Measurements from ENCODE around the gene PABPN1L. TPM values are rescaled to one million over a fixed set of nuclear protein-coding genes. Genes with fewer than 3 reads are reported as not detected.

PABPN1L gene
- total RNA-seq, 1 experiment from 2014 or later = not detected

DNA sequence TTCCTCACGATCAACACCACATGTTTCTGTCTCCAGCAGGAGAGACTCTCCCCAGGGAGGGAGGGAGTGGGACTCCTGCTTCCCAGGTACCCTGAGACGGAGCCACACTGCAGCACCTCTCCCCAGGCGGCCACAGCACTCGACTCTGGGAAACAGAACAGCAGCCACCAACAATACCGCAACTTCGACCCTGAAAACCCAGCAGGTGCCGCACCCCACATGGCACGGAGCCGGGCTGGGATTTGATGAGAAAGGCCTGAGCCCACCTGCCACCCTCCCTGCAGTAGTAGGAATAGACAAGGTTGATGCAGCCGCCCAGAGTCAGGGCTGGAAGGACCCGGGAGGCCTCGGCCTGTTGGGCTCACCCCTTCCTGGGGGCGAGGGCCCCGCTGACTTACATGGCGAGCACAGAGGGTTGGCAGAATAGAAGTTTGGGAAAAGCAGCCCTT lies 24.1 kb downstream of the PABPN1L start:
- no peak overlapping the region for H2AFZ ChIP-seq (ENCODE audit: low read length)
- no peaks in the 10 kb centered on the region for H3K9me2 ChIP-seq (replicated peaks; ENCODE audit: insufficient read depth, low read length)
- no peak overlapping the region for H3K9ac ChIP-seq (ENCODE audit: low read length)
- no peak for DNase-seq
- no peaks in the 10 kb centered on the region for H3K36me3 ChIP-seq (ENCODE audit: insufficient read depth, low read length)
- no peaks in the 10 kb centered on the region for H3K79me2 ChIP-seq (ENCODE audit: low read length)
- H3K4me1 ChIP-seq (ENCODE audit: low read length) = peaks cover 12% of the 10 kb centered on the region
- no peaks in the 10 kb centered on the region for H4K20me1 ChIP-seq (ENCODE audit: insufficient read depth, low read depth, low read length)
- no peak overlapping the region for H3K4me3 ChIP-seq (ENCODE audit: low read length)
- H3K27ac ChIP-seq (ENCODE audit: low read length) = no peak overlapping the region
- no peaks in the 10 kb centered on the region for H3K27me3 ChIP-seq (ENCODE audit: low read length)
- no peaks in the 10 kb centered on the region for H3K9me3 ChIP-seq (ENCODE audit: low read length)
- no peak overlapping the region for H3K4me2 ChIP-seq (ENCODE audit: low read depth, low read length, poor library complexity, severe bottlenecking)

DNA sequence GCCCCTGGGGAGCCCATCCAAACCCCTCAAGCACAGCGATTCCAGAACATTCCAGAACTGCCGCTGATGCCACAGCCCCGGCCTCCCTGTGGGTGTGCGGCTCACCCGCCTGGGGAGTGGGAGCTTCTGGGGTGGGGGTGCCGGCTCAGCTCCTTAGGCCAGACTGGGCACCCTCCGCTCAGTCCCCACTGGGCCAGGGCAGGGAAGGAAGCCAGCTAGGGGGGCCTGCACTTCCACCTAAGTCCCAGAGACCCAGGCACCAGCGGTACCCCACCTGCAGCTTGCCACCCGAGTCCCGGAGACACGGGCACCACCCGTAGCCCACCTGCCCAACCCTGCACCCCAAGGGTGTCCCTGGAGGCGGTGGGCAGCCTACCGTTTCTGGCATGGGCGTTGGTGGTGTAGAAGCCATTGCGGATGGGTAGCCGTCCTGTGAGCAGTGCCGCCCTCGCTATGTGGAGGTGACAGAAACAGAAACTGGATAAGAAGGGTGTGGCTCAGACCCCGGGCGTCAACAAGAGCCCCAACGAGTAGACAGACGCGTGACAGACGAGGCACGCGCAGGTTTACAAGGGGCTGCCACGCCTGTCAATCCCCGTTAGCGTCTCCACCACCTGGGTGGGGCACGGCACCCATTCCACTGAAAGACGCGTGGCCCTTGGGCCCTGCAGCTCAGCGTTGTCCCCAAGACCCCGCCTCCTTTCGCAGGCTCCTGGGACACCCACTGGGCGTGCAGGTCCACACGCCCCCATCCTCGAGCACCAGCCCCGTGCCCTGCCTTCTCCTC lies 24.7 kb downstream of the PABPN1L start:
- DNase-seq = no peak
- Histone ChIP-seq H3K36me3 (ENCODE audit: insufficient read depth, low read length) (no peaks in the 10 kb centered on the region), H3K27ac (ENCODE audit: low read length) (no peak overlapping the region), H3K4me1 (ENCODE audit: low read length) (peaks cover 12% of the 10 kb centered on the region), H3K4me3 (ENCODE audit: low read length) (no peak overlapping the region), H3K9me3 (ENCODE audit: low read length) (no peaks in the 10 kb centered on the region), H4K20me1 (ENCODE audit: insufficient read depth, low read depth, low read length) (no peaks in the 10 kb centered on the region), H3K9me2 (replicated peaks; ENCODE audit: insufficient read depth, low read length) (no peaks in the 10 kb centered on the region), H3K9ac (ENCODE audit: low read length) (no peak overlapping the region), H3K79me2 (ENCODE audit: low read length) (no peaks in the 10 kb centered on the region), H3K4me2 (ENCODE audit: low read depth, low read length, poor library complexity, severe bottlenecking) (no peak overlapping the region), H3K27me3 (ENCODE audit: low read length) (no peaks in the 10 kb centered on the region), H2AFZ (ENCODE audit: low read length) (no peak overlapping the region)

DNA sequence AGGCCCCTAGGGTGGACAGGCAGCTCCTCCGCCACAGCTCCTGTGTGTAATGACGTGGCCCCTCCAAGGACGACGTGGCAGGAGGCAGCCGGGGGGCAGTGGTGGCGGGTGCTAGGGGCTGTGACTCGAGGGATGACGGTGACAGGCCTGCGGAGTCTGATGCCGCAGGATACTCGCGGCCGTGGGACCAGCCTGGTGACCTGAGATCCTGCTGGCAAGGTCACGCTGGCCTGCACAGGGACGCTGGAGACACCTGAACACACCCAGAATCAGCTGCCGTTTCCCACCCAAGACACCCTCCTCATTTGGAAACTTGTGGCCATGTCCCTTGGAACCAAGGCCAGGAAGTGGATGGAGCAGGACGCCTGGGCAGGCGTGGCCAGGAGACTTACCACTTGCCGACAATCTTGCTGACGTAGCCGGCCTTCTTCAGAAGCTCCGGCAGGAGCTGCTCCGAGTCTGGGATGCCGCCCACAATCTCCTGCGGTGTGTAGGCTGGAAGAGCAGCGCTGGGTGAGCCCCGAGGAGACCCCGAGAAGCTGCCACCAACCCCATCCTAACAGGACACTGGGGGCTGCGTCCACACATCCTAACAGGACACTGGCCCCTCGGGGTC lies 25.8 kb downstream of the PABPN1L start:
- H3K4me3 ChIP-seq (ENCODE audit: low read length) = no peak overlapping the region
- peaks cover 12% of the 10 kb centered on the region for H3K4me1 ChIP-seq (ENCODE audit: low read length)
- no peak overlapping the region for H3K4me2 ChIP-seq (ENCODE audit: low read depth, low read length, poor library complexity, severe bottlenecking)
- no peak overlapping the region for H3K27ac ChIP-seq (ENCODE audit: low read length)
- no peaks in the 10 kb centered on the region for H3K9me3 ChIP-seq (ENCODE audit: low read length)
- no peaks in the 10 kb centered on the region for H3K9me2 ChIP-seq (replicated peaks; ENCODE audit: insufficient read depth, low read length)
- H3K79me2 ChIP-seq (ENCODE audit: low read length) = no peaks in the 10 kb centered on the region
- no peak for DNase-seq
- H3K27me3 ChIP-seq (ENCODE audit: low read length) = no peaks in the 10 kb centered on the region
- H2AFZ ChIP-seq (ENCODE audit: low read length) = no peak overlapping the region
- no peak overlapping the region for H3K9ac ChIP-seq (ENCODE audit: low read length)
- no peaks in the 10 kb centered on the region for H4K20me1 ChIP-seq (ENCODE audit: insufficient read depth, low read depth, low read length)
- H3K36me3 ChIP-seq (ENCODE audit: insufficient read depth, low read length) = no peaks in the 10 kb centered on the region

DNA sequence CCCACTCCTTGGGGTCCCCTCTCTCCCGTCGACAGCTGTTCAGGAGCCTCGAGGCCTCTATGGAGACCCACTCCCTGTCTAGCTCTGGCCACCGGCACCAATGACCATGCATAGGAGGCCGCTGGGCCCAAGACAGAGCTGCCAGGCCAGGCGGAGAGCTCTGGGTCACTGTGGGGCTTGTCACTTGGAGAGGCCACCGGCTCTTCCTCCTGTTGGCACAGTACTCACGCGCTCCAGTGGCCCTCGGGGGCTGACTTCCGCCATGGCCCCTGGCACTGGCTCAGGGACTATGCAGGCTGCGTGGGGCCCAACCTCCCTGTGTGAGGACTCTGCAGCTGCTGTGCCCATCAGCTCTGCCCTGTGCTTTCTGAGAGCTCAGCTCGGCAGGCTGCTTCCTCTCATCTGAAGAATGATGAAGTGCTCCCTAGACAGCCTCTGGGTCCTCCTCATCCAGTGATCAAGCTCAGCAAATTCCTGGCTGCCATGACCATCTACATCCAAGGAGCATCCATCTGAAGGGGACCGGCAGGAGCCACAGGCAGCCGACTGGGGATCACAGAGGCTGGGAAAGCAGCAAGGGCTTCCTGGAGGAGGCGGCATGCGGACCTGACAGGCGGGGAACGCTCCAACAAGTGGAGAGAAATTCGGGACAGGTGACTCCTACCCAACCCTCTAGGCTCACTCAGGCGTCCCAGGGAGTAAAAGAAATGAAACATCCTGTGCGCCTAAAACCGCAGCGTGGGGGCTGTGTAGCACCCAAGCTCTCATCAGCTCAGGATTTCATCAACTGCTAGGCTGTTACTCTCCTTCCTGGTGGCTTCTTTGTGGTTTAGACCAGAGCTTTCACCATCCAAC lies 26.5 kb downstream of the PABPN1L start:
- no peak for DNase-seq
- no peaks in the 10 kb centered on the region for H3K79me2 ChIP-seq (ENCODE audit: low read length)
- no peaks in the 10 kb centered on the region for H3K36me3 ChIP-seq (ENCODE audit: insufficient read depth, low read length)

DNA sequence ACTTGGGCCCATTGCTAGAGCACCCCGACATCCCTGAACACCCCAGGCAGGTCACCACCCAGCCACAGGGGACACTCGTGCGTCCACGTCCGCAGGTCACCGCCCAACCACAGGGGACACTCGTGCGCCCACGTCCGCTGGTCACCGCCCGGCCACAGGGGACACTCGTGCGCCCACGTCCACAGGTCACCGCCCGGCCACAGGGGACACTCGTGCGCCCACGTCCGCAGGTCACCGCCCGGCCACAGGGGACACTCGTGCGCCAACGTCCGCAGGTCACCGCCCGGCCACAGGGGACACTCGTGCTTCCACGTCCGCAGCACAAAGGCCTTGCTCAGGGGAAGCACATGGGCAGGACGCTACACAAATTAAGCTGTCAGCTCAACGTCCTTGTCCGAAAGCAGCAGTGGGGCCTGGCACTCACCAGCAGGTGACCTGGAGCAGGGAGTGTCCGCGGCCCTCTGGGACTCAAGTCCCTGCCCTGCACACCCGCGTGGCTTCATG lies 27.4 kb downstream of the PABPN1L start:
- DNase-seq = no peak
- Histone ChIP-seq H3K9me3 (ENCODE audit: low read length) (no peaks in the 10 kb centered on the region), H3K4me3 (ENCODE audit: low read length) (no peak overlapping the region), H2AFZ (ENCODE audit: low read length) (no peak overlapping the region), H3K4me2 (ENCODE audit: low read depth, low read length, poor library complexity, severe bottlenecking) (no peak overlapping the region), H3K4me1 (ENCODE audit: low read length) (no peaks in the 10 kb centered on the region), H3K9ac (ENCODE audit: low read length) (no peak overlapping the region), H3K79me2 (ENCODE audit: low read length) (no peaks in the 10 kb centered on the region), H3K27me3 (ENCODE audit: low read length) (no peaks in the 10 kb centered on the region), H3K9me2 (replicated peaks; ENCODE audit: insufficient read depth, low read length) (no peaks in the 10 kb centered on the region), H3K27ac (ENCODE audit: low read length) (no peak overlapping the region), H4K20me1 (ENCODE audit: insufficient read depth, low read depth, low read length) (no peaks in the 10 kb centered on the region), H3K36me3 (ENCODE audit: insufficient read depth, low read length) (no peaks in the 10 kb centered on the region)

More for the DNA sequence above, 26.5 kb downstream of the PABPN1L start:
- Histone ChIP-seq H3K9me2 (replicated peaks; ENCODE audit: insufficient read depth, low read length) (no peaks in the 10 kb centered on the region), H3K27ac (ENCODE audit: low read length) (no peak overlapping the region), H4K20me1 (ENCODE audit: insufficient read depth, low read depth, low read length) (no peaks in the 10 kb centered on the region), H3K9me3 (ENCODE audit: low read length) (no peaks in the 10 kb centered on the region), H3K4me1 (ENCODE audit: low read length) (peaks cover 8% of the 10 kb centered on the region), H3K4me2 (ENCODE audit: low read depth, low read length, poor library complexity, severe bottlenecking) (no peak overlapping the region), H3K9ac (ENCODE audit: low read length) (no peak overlapping the region), H3K27me3 (ENCODE audit: low read length) (no peaks in the 10 kb centered on the region), H3K4me3 (ENCODE audit: low read length) (no peak overlapping the region), H2AFZ (ENCODE audit: low read length) (no peak overlapping the region)

DNA sequence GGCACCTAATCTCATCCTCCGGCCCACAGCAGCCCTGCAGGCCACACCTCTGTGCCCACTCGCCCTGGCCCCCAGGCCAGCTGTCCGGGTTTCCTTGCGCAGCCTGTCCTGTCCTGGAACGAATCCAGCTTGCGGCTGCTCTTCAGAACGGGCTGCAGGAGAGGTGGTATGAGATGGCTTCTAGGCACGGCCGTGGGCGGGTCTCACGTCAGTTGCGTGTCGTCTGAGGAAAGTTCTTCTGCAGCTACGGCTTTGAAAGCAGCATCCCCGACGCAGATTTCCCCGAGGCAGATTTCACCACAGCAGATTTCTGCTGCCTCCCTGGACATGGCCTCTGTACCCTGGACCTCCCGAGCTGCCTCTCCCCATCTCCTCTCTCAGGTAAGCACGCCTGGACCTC lies 27.9 kb downstream of the PABPN1L start:
- Histone ChIP-seq H3K4me2 (ENCODE audit: low read depth, low read length, poor library complexity, severe bottlenecking) (no peak overlapping the region), H3K36me3 (ENCODE audit: insufficient read depth, low read length) (no peaks in the 10 kb centered on the region), H3K4me3 (ENCODE audit: low read length) (no peak overlapping the region), H3K4me1 (ENCODE audit: low read length) (no peaks in the 10 kb centered on the region), H3K27me3 (ENCODE audit: low read length) (no peaks in the 10 kb centered on the region), H2AFZ (ENCODE audit: low read length) (no peak overlapping the region), H4K20me1 (ENCODE audit: insufficient read depth, low read depth, low read length) (no peaks in the 10 kb centered on the region), H3K9me2 (replicated peaks; ENCODE audit: insufficient read depth, low read length) (no peaks in the 10 kb centered on the region), H3K9ac (ENCODE audit: low read length) (no peak overlapping the region), H3K9me3 (ENCODE audit: low read length) (no peaks in the 10 kb centered on the region), H3K27ac (ENCODE audit: low read length) (no peak overlapping the region), H3K79me2 (ENCODE audit: low read length) (no peaks in the 10 kb centered on the region)
- no peak for DNase-seq

DNA sequence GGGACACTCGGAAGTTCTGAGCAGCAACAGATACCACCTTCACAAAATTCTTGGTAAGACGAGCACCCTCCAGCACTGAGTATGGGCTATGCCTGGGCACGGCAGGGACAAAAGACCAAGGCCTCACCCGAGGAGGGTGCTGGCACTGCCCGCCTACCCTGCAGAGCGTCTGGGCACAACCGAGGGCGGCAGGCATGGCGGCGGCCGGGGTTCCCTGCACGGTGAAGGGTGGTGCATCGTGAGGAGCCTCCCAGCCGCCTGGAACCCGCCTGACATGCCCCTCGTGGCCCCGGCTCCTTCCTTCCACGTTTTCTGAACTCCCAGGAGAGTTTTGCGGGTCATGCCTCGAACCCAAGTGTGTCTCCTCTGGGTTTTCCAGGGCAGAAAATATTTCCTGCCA lies 28.7 kb downstream of the PABPN1L start:
- Histone ChIP-seq H3K9ac (ENCODE audit: low read length) (no peak overlapping the region), H3K27me3 (ENCODE audit: low read length) (no peaks in the 10 kb centered on the region), H3K27ac (ENCODE audit: low read length) (no peak overlapping the region), H3K9me2 (replicated peaks; ENCODE audit: insufficient read depth, low read length) (no peaks in the 10 kb centered on the region), H3K4me1 (ENCODE audit: low read length) (no peaks in the 10 kb centered on the region), H4K20me1 (ENCODE audit: insufficient read depth, low read depth, low read length) (no peaks in the 10 kb centered on the region), H3K9me3 (ENCODE audit: low read length) (no peaks in the 10 kb centered on the region), H3K4me3 (ENCODE audit: low read length) (no peak overlapping the region), H2AFZ (ENCODE audit: low read length) (no peak overlapping the region), H3K36me3 (ENCODE audit: insufficient read depth, low read length) (no peaks in the 10 kb centered on the region), H3K79me2 (ENCODE audit: low read length) (no peaks in the 10 kb centered on the region), H3K4me2 (ENCODE audit: low read depth, low read length, poor library complexity, severe bottlenecking) (no peak overlapping the region)
- DNase-seq = no peak

DNA sequence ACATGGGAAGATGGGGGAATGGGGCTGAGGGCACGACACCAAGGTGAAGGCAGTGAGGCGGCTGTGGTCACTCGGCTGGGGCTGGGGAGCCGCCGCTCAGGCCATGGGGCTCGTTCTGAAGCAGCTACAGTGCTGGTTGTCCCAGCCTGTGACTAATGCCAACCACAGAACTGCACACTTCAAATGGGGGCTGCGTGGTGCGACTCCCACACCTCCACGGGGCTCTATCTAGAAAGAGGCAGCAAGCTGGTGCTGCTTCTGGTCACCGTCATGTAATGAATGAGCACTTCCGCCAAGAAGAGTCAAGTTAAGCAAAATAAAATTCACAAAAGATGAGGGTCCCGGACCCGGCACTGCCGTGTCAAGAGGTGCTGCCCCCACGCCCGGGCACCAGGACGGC lies 29.7 kb downstream of the PABPN1L start:
- Histone ChIP-seq H3K9me2 (replicated peaks; ENCODE audit: insufficient read depth, low read length) (no peaks in the 10 kb centered on the region), H4K20me1 (ENCODE audit: insufficient read depth, low read depth, low read length) (no peaks in the 10 kb centered on the region), H2AFZ (ENCODE audit: low read length) (no peak overlapping the region), H3K27ac (ENCODE audit: low read length) (no peak overlapping the region), H3K27me3 (ENCODE audit: low read length) (no peaks in the 10 kb centered on the region), H3K36me3 (ENCODE audit: insufficient read depth, low read length) (no peaks in the 10 kb centered on the region), H3K9ac (ENCODE audit: low read length) (no peak overlapping the region), H3K4me3 (ENCODE audit: low read length) (no peak overlapping the region), H3K79me2 (ENCODE audit: low read length) (no peaks in the 10 kb centered on the region), H3K4me2 (ENCODE audit: low read depth, low read length, poor library complexity, severe bottlenecking) (no peak overlapping the region), H3K9me3 (ENCODE audit: low read length) (no peaks in the 10 kb centered on the region), H3K4me1 (ENCODE audit: low read length) (no peaks in the 10 kb centered on the region)
- DNase-seq = no peak
